RWPE2 (cell line): ENCODE data around the gene MPPED1.

Experiments used
- ATAC-seq: fragments of 200-7000 bp; cut with Tn5 transposase; 3 replicates; pipeline ENCODE4 v1.9.1; 2021; ENCODE audit warnings: low read depth
- DNase-seq: peaks from one replicate; pipeline ENCODE4 v3.0.0-alpha.2; 2020; ENCODE audit warnings: low spot score
- H3K27ac ChIP-seq: fragments of 450-650 bp; 2 replicates; pipeline ENCODE4 v1.5.1; 2017; ENCODE audit warnings: mild to moderate bottlenecking; ENCODE audit not compliant: poor library complexity, severe bottlenecking
- H3K27me3 ChIP-seq: fragments of 250-450 bp; sonication (Bioruptor Pico); 2 replicates; pipeline ENCODE4 v1.5.1; 2021; ENCODE audit warnings: mild to moderate bottlenecking, moderate library complexity; ENCODE audit not compliant: insufficient read depth, poor library complexity, severe bottlenecking
- H3K36me3 ChIP-seq: fragments of 250-450 bp; sonication (Bioruptor Pico); 2 replicates; pipeline ENCODE4 v1.5.1; 2020; ENCODE audit warnings: low read depth, mild to moderate bottlenecking, moderate library complexity
- H3K4me1 ChIP-seq: fragments of 250-450 bp; sonication (Bioruptor Pico); 2 replicates; pipeline ENCODE4 v1.5.1; 2021; ENCODE audit warnings: mild to moderate bottlenecking, moderate library complexity; ENCODE audit not compliant: insufficient read depth, poor library complexity, severe bottlenecking
- H3K4me3 ChIP-seq: fragments of 250-450 bp; sonication (Bioruptor Pico); 2 replicates; pipeline ENCODE4 v1.5.1; 2021; ENCODE audit warnings: mild to moderate bottlenecking, moderate library complexity; ENCODE audit not compliant: severe bottlenecking
- H3K9me3 ChIP-seq: fragments of 250-450 bp; sonication (Bioruptor Pico); 2 replicates; pipeline ENCODE4 v1.5.1; 2021; ENCODE audit warnings: mild to moderate bottlenecking, moderate library complexity; ENCODE audit not compliant: severe bottlenecking
- TF ChIP-seq, protein P1 (sequence below): fragments of 450-650 bp; IDR thresholded peaks from one replicate; pipeline ENCODE4 v1.5.1; 2017; ENCODE audit warnings: mild to moderate bottlenecking, moderate library complexity; ENCODE audit not compliant: poor library complexity, severe bottlenecking

The MPPED1 gene

DNA sequence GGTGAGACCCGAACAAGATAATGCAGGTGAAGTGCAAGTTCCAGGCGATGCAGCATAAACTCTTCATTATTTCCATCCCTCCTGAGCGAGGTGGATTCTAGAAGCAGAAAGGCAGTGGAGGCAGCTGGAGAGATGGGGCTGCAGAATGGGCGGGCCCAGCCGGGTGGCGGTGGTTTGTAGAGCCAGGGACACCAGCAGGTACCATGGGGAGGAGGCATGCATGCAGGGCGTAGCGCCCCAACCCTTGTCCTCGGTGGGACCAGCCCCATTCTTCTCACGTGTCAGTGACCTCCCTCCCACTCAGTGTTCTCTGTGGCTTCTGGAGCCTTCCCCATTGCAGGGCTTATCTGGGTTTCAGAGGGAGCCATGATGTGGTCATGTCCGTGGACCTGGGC, 38.0 kb downstream of the MPPED1 start:
- H3K4me3 ChIP-seq = no peak overlapping the region
- H3K27me3 ChIP-seq = no peaks in the 10 kb centered on the region
- H3K9me3 ChIP-seq = no peaks in the 10 kb centered on the region
- no peak overlapping the region for H3K27ac ChIP-seq
- ATAC-seq (no peak), DNase-seq (no peak)
- TF ChIP-seq, protein P1, sequence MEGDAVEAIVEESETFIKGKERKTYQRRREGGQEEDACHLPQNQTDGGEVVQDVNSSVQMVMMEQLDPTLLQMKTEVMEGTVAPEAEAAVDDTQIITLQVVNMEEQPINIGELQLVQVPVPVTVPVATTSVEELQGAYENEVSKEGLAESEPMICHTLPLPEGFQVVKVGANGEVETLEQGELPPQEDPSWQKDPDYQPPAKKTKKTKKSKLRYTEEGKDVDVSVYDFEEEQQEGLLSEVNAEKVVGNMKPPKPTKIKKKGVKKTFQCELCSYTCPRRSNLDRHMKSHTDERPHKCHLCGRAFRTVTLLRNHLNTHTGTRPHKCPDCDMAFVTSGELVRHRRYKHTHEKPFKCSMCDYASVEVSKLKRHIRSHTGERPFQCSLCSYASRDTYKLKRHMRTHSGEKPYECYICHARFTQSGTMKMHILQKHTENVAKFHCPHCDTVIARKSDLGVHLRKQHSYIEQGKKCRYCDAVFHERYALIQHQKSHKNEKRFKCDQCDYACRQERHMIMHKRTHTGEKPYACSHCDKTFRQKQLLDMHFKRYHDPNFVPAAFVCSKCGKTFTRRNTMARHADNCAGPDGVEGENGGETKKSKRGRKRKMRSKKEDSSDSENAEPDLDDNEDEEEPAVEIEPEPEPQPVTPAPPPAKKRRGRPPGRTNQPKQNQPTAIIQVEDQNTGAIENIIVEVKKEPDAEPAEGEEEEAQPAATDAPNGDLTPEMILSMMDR = no peak
- H3K36me3 ChIP-seq = no peaks in the 10 kb centered on the region
- no peaks in the 10 kb centered on the region for H3K4me1 ChIP-seq

DNA sequence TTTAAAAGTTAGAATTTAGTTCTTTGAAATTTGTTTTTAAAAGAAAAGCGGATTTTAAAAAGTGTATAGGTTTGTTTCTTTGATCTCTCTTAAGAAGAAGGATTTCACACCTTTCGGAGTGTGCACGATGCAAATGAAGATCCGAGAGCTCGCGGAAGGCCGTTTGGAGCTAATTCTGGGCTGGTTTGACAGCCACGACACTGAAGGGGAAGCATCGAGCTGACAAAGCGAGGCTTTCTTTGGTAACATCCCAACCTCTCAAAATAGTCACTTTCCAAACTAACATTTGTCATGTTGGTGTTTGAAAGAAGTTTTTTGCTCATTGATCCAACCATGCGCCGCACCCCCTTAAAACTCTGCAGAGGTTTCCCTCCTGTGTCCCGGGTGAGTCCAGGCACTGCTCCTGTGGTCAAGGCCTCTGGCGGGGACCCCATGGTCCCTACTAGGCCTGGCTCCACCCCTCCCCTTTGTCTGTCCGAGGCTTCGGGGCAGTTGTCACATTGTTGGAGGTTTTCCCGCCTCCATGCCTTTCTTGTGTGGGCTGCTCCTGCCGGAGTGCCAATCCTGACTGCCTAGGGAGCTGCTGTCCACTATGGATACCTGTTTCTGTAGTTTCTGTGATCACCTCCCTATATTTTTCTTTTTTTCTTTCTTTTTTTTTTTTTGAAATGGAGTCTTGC, 39.7 kb downstream of the MPPED1 start:
- H3K27me3 ChIP-seq = peaks cover 2% of the 10 kb centered on the region
- H3K27ac ChIP-seq = no peak overlapping the region
- H3K36me3 ChIP-seq = no peaks in the 10 kb centered on the region
- H3K4me3 ChIP-seq = no peak overlapping the region
- TF ChIP-seq, protein P1 = no peak
- H3K9me3 ChIP-seq = no peaks in the 10 kb centered on the region
- DNase-seq (no peak), ATAC-seq (no peak)
- H3K4me1 ChIP-seq = no peaks in the 10 kb centered on the region

DNA sequence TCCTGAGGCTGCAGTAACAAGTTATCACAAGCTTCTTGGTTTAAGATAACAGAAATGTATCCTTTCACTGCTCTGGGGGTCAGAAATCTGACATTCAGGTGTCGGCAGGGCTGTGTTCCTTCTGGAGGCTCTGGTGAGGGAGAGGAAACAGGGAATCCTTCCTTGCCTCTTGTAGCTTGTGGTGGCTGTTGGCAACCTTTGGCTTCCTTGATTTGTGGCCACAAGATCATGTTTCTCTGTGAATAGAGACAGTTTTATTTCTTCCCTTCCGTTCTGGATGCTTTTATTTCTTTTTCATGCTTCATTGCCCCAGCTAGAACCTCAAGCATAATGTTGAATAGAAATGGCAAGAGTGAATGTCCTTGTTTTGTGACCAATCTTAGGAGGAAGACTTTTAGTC, 44.0 kb downstream of the MPPED1 start:
- H3K4me3 ChIP-seq = no peak overlapping the region
- ATAC-seq (no peak), DNase-seq (no peak)
- H3K4me1 ChIP-seq = no peaks in the 10 kb centered on the region
- peaks cover 2% of the 10 kb centered on the region for H3K27me3 ChIP-seq
- TF ChIP-seq, protein P1 = no peak
- H3K36me3 ChIP-seq = no peaks in the 10 kb centered on the region
- H3K9me3 ChIP-seq = no peaks in the 10 kb centered on the region
- no peak overlapping the region for H3K27ac ChIP-seq

DNA sequence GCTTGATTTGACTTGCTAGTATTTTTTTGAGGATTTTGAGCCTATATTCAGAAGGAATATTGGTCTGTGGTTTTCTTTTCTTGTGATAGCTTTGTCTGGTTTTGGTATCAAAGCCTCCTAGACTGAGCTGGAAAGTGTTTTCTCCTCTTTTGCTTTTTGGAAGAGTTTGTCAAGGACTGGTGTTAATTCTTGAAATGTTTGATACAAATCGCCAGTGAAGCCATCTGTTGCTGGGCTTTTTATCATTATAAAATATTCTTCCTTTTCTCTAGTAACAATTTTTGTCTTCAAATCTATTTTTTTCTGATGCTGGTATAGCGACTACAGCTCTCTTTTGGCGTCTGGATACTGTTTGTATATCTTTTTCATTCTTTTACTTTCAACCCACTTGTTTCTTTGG, 45.2 kb downstream of the MPPED1 start:
- H3K9me3 ChIP-seq = no peaks in the 10 kb centered on the region
- H3K36me3 ChIP-seq = no peaks in the 10 kb centered on the region
- no peaks in the 10 kb centered on the region for H3K4me1 ChIP-seq
- TF ChIP-seq, protein P1 = no peak
- H3K27me3 ChIP-seq = peaks cover 2% of the 10 kb centered on the region
- H3K4me3 ChIP-seq = no peak overlapping the region
- DNase-seq (no peak), ATAC-seq (no peak)
- no peak overlapping the region for H3K27ac ChIP-seq

DNA sequence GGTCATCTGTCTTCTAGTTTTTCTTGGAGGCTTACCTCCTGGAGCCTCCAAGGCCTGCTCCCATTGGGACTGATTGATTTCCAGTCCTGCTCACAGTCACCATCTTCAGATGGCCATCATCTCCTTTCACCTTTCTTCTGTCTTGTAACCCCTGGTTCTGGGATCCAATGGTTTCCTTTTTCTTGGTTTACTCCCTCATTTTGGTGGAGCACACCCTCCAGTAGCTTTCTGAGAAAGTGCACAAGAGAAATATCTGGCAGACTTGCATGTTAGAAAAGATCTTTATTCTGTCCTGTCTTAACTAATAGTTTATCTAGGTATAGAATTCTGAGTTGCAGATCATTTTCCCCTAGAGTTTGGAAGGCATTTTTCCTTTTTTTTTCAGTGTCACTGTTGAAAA, 50.9 kb downstream of the MPPED1 start:
- no peak overlapping the region for H3K27ac ChIP-seq
- no peaks in the 10 kb centered on the region for H3K9me3 ChIP-seq
- DNase-seq (no peak), ATAC-seq (no peak)
- H3K36me3 ChIP-seq = no peaks in the 10 kb centered on the region
- TF ChIP-seq, protein P1 = no peak
- no peaks in the 10 kb centered on the region for H3K4me1 ChIP-seq
- H3K27me3 ChIP-seq = peaks cover 5% of the 10 kb centered on the region
- no peak overlapping the region for H3K4me3 ChIP-seq
